PFSK-1 (cell line): ENCODE results near the gene PLS1.

Experiments used
- FOXP2 ChIP-seq: optimal IDR thresholded peaks from 2 replicates; pipeline ENCODE3; 2011; ENCODE audit warnings: borderline replicate concordance, control low read depth, inconsistent platforms; ENCODE audit not compliant: insufficient read depth; ENCODE audit errors: extremely low read length, extremely low read depth
- POLR2AphosphoS5 ChIP-seq: IDR thresholded peaks from 2 replicates; pipeline ENCODE4 v1.6.1; 2012; ENCODE audit warnings: low read depth, mild to moderate bottlenecking, control low read depth, low read length, moderate library complexity
- REST ChIP-seq, 2 experiments: IDR thresholded peaks; 2 replicates each; pipeline versions ENCODE4 v1.6.1 to v1.8.0; 2011 to 2012; ENCODE audit warnings: low read depth in 2 of 2, low read length in 2 of 2, control low read depth in 1 of 2, inconsistent platforms in 1 of 2, mild to moderate bottlenecking in 1 of 2, moderate library complexity in 1 of 2; ENCODE audit not compliant: insufficient read depth in 1 of 2
- SIN3A ChIP-seq: IDR thresholded peaks from 2 replicates; pipeline ENCODE4 v1.6.1; 2012; ENCODE audit warnings: mild to moderate bottlenecking, low read length, moderate library complexity, borderline replicate concordance; ENCODE audit not compliant: insufficient read depth
- TAF1 ChIP-seq: IDR thresholded peaks from 2 replicates; pipeline ENCODE4 v1.6.1; 2012; ENCODE audit warnings: low read length, control low read depth, borderline replicate concordance; ENCODE audit not compliant: insufficient read depth

PLS1 gene

GRCh38 chr3:142694225-142694624 lies 98.0 kb downstream of the PLS1 start:
- no peak for TF ChIP-seq TAF1
- no peak for TF ChIP-seq POLR2AphosphoS5
- TF ChIP-seq FOXP2 = no peak
- no peak for TF ChIP-seq SIN3A
- TF ChIP-seq REST (IDR thresholded peaks at IDR 0.05; ENCODE audit: insufficient read depth in 1 of 2, low read depth in 2 of 2, low read length in 2 of 2) = no peak

DNA sequence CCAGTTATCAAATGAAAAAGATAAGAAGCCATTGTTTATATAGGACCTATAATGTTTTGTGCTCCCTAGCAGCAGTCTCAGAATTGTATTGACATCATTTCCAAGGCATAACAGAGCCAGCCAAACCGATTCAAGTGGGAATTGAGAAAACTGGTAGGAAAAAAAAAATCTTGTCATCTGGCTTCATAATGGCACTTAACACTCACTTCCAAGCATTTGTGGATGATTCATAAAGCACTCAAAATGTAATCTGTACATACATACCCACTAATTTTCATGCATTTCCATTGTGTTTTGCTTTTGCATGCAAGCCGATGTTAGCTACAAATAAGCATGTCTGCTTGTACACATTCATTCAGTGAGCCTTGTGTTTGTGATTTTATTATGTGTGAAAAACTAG lies 109.0 kb downstream of the PLS1 start:
- no peak for TF ChIP-seq REST (IDR thresholded peaks at IDR 0.05; ENCODE audit: insufficient read depth in 1 of 2, low read depth in 2 of 2, low read length in 2 of 2)
- TF ChIP-seq FOXP2 = no peak
- TF ChIP-seq SIN3A = no peak
- no peak for TF ChIP-seq POLR2AphosphoS5
- TF ChIP-seq TAF1 = no peak

GRCh38 chr3:142706321-142707127 lies 110.3 kb downstream of the PLS1 start:
- TF ChIP-seq TAF1 = no peak
- TF ChIP-seq REST (IDR thresholded peaks at IDR 0.05; ENCODE audit: insufficient read depth in 1 of 2, low read depth in 2 of 2, low read length in 2 of 2) = no peak
- no peak for TF ChIP-seq FOXP2
- TF ChIP-seq POLR2AphosphoS5 = no peak
- TF ChIP-seq SIN3A = no peak

GRCh38 chr3:142709207-142709606 lies 113.0 kb downstream of the PLS1 start:
- TF ChIP-seq TAF1 (no peak), FOXP2 (no peak), REST (IDR thresholded peaks at IDR 0.05; ENCODE audit: insufficient read depth in 1 of 2, low read depth in 2 of 2, low read length in 2 of 2) (no peak), POLR2AphosphoS5 (no peak), SIN3A (no peak)

DNA sequence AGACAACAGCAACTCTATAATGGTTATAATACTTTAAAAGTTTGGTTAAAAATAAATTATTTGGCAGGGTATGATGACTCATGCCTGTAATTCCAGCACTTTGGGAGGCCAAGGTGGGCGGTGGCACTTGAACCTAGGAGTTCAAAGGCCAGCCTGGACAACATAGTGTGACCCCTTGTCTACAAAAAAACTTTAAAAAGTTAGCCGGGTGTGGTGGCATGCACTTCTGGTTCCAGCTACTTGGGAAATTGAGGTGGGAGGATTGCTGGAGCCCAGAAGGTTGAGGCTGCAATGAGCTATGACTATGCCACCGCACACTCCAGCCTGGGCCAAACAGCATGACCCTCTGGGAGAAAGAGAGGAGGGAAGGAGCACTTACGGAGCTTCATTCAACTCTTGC lies 119.9 kb downstream of the PLS1 start:
- TF ChIP-seq POLR2AphosphoS5 = no peak
- TF ChIP-seq TAF1 = no peak
- no peak for TF ChIP-seq REST (IDR thresholded peaks at IDR 0.05; ENCODE audit: insufficient read depth in 1 of 2, low read depth in 2 of 2, low read length in 2 of 2)
- no peak for TF ChIP-seq FOXP2
- TF ChIP-seq SIN3A = no peak
